ENCODE data around the gene SLC35F4. TPM values are rescaled to one million over a fixed set of nuclear protein-coding genes. Genes with fewer than 3 reads are reported as not detected.

The SLC35F4 gene
- total RNA-seq, 1 donor from 2014 or later = not detected

DNA sequence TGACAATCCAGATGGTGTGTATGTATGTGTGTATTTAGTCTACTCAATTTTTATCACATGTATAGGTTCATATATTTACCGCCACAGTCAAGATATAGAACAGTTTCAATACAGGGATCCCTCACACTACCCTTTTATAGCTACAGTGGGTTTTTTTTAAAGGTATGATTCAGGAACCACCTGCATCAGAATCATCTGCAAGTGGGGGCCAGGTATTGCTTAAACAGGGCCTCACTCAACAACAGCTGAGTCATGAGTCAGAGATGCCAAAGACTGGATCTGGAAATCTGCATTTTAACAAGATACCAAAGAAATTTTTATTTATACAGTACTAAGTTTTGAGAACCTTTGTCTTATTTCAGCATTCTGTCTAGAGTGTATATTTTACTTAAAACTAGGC lies 117.6 kb downstream of the SLC35F4 start:
- Histone ChIP-seq H3K36me3 (ENCODE audit: control insufficient read depth, insufficient read depth, low read length) (no peaks in the 10 kb centered on the region), H3K4me3 (ENCODE audit: low read depth, low read length) (no peak overlapping the region), H3K27me3 (ENCODE audit: control insufficient read depth, insufficient read depth, low read length) (no peaks in the 10 kb centered on the region)
- no peak for DNase-seq (ENCODE audit: low read depth)
- no peak for TF ChIP-seq CTCF (IDR thresholded peaks at IDR 0.05; ENCODE audit: insufficient read depth, low read length, poor library complexity, severe bottlenecking)

GRCh38 chr14:57747036-57747435 lies 118.9 kb downstream of the SLC35F4 start:
- Histone ChIP-seq H3K36me3 (ENCODE audit: control insufficient read depth, insufficient read depth, low read length) (no peaks in the 10 kb centered on the region), H3K27me3 (ENCODE audit: control insufficient read depth, insufficient read depth, low read length) (no peaks in the 10 kb centered on the region), H3K4me3 (ENCODE audit: low read depth, low read length) (no peak overlapping the region)
- DNase-seq (ENCODE audit: low read depth) = no peak
- TF ChIP-seq CTCF (IDR thresholded peaks at IDR 0.05; ENCODE audit: insufficient read depth, low read length, poor library complexity, severe bottlenecking) = no peak

- no peak for DNase-seq (ENCODE audit: low read depth)
- H3K4me3 ChIP-seq (ENCODE audit: low read depth, low read length) = no peak overlapping the region
- TF ChIP-seq CTCF (IDR thresholded peaks at IDR 0.05; ENCODE audit: insufficient read depth, low read length, poor library complexity, severe bottlenecking) = no peak
- H3K36me3 ChIP-seq (ENCODE audit: control insufficient read depth, insufficient read depth, low read length) = no peaks in the 10 kb centered on the region
- no peaks in the 10 kb centered on the region for H3K27me3 ChIP-seq (ENCODE audit: control insufficient read depth, insufficient read depth, low read length)
Measured at GRCh38 chr14:57746563-57746962, 119.3 kb downstream of the SLC35F4 start.

- H3K27me3 ChIP-seq (ENCODE audit: control insufficient read depth, insufficient read depth, low read length) = no peaks in the 10 kb centered on the region
- TF ChIP-seq CTCF (IDR thresholded peaks at IDR 0.05; ENCODE audit: insufficient read depth, low read length, poor library complexity, severe bottlenecking) = no peak
- no peak for DNase-seq (ENCODE audit: low read depth)
- no peaks in the 10 kb centered on the region for H3K36me3 ChIP-seq (ENCODE audit: control insufficient read depth, insufficient read depth, low read length)
- no peak overlapping the region for H3K4me3 ChIP-seq (ENCODE audit: low read depth, low read length)
Measured at GRCh38 chr14:57739516-57739915, 126.4 kb downstream of the SLC35F4 start.

- no peak for TF ChIP-seq CTCF (IDR thresholded peaks at IDR 0.05; ENCODE audit: insufficient read depth, low read length, poor library complexity, severe bottlenecking)
- Histone ChIP-seq H3K4me3 (ENCODE audit: low read depth, low read length) (no peak overlapping the region), H3K36me3 (ENCODE audit: control insufficient read depth, insufficient read depth, low read length) (no peaks in the 10 kb centered on the region), H3K27me3 (ENCODE audit: control insufficient read depth, insufficient read depth, low read length) (no peaks in the 10 kb centered on the region)
- no peak for DNase-seq (ENCODE audit: low read depth)
Measured at GRCh38 chr14:57737598-57737997, 128.3 kb downstream of the SLC35F4 start.

DNA sequence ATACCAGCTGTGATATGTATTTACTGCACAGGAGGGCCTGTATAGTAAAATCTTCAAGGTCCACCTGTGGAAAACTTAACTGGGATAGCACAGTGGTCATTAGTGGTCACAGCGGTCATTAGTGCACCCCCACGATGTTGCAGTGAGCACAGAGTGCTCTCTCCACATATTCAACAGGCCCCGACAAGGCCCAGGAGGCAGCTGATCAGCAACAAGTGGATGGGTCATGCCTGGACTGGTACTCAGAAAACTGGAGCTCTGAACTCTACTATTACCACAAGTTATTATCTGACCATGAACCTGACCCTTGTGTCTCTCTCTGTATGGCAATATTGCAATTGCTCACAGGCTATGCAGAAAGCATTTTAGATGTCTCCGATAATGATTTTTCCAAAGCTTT lies 129.5 kb downstream of the SLC35F4 start:
- TF ChIP-seq CTCF (IDR thresholded peaks at IDR 0.05; ENCODE audit: insufficient read depth, low read length, poor library complexity, severe bottlenecking) = no peak
- H3K4me3 ChIP-seq (ENCODE audit: low read depth, low read length) = no peak overlapping the region
- DNase-seq (ENCODE audit: low read depth) = no peak
- no peaks in the 10 kb centered on the region for H3K36me3 ChIP-seq (ENCODE audit: control insufficient read depth, insufficient read depth, low read length)
- H3K27me3 ChIP-seq (ENCODE audit: control insufficient read depth, insufficient read depth, low read length) = no peaks in the 10 kb centered on the region

Measured in kidney epithelial cell (primary cell).